ENCODE data around the gene YTHDF1. TPM values are rescaled to one million over a fixed set of nuclear protein-coding genes. Genes with fewer than 3 reads are reported as not detected.
"Not testable (repeated sequence)": the region's sequence is repeated elsewhere in the genome, so short reads cannot be mapped to it uniquely, and the experiment has no call there.

YTHDF1 gene
- polyA plus RNA-seq, 12 donors = 25.5 to 32.0 (median 29.7) TPM; not detected in 1

DNA sequence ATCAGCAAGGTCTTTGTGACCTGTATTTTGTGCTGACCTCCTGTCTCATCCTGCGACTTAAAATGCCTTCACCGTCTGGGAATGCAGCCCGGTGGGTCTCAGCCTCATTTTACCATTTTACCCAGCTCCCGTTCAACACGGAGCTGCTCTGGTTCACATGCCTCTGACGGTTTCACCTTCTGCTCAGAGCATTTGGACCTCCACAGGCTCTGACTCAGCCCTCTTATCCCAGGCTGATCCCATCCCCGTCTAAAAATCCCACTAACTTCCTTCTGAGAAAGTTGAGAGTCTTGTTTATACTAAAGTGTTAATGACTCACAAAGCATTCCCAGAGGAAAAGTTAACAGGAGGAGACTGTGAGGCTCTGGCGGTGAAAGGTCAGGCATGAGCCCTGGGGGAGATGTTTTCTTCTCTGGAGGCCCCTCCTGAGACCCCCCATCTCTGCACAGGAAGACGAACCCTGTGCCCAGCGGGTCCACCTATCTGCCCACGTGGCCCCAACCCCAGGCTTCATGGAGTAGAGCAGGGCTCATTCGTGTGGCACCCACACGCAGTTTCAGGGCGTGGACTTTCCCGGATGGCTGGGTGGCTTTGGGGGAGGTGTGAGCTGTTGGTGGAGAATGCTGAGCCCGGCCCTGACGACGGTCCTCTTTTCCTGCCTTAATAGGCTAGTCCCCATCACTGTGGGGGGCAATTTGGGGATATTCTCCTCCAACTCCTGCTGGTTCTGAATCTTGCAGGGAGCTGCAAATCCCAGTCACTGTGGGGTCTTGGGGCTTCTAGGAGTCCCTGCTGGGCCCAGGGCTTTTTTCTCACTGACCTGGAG, 16.5 kb upstream of the YTHDF1 start:
- DNase-seq = no peak

DNA sequence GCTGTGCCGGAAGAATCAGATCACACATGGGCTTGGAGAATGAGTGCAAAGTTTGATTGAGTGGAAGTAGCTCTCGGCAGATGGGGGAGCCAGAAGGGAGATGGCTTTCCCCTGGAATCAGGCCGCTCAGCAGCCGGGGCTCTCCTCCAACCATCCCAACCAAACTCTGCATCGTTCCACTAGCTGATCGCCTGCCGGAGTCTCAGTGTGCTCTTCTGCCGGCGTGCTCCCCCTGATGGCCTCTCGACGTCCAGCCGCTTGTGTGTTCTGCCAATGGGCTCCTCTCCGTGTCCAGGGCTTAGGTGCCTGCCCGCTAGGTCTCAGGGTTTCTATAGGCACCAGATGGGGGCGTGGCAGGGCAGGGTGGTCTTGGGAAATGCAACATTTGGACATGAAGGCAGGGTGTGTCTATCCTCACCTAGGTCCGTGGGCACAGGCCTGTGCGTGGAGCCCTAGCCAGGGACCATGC, 14.9 kb upstream of the YTHDF1 start:
- peak; percentile 70 for DNase-seq

DNA sequence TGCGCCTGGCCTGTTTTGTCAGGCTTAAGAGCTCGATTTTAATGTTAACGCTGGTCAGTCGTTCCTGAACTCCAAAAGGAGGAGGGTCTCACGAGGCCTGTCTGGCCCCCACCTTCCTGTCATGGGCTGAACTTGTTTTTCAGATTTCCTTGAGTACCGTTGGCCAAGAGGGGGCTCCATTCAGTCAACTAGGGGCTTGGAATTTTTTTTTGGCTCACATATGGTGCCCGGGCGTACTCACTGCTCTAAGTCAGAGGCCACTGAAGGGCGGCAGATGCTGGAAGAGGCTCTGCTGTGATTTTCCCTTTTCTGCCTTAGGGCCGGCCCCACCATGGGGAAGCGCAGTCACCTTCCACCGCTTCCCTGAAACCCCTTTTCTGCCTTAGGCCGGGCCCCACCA, 12.9 kb upstream of the YTHDF1 start:
- no peak for DNase-seq

DNA sequence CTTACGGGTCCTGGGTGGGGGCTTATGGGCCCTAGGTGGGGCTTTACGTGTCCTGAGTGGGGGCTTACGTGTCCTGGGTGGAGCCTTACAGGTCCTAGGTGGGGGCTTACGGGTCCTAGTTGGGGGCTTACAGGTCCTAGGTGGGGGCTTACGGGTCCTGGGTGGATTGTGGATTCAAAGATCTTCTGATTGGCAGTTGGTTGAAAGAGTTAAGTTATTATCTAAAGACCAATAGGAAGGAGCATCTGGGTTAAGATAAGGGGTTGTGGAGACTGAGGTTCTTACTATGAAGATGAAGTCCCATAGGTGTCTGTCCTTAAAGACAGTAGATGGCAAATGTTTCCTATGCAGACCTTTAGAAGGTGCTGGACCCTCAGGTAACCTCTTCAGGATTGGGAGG, 11.3 kb upstream of the YTHDF1 start:
- DNase-seq = no peak

DNA sequence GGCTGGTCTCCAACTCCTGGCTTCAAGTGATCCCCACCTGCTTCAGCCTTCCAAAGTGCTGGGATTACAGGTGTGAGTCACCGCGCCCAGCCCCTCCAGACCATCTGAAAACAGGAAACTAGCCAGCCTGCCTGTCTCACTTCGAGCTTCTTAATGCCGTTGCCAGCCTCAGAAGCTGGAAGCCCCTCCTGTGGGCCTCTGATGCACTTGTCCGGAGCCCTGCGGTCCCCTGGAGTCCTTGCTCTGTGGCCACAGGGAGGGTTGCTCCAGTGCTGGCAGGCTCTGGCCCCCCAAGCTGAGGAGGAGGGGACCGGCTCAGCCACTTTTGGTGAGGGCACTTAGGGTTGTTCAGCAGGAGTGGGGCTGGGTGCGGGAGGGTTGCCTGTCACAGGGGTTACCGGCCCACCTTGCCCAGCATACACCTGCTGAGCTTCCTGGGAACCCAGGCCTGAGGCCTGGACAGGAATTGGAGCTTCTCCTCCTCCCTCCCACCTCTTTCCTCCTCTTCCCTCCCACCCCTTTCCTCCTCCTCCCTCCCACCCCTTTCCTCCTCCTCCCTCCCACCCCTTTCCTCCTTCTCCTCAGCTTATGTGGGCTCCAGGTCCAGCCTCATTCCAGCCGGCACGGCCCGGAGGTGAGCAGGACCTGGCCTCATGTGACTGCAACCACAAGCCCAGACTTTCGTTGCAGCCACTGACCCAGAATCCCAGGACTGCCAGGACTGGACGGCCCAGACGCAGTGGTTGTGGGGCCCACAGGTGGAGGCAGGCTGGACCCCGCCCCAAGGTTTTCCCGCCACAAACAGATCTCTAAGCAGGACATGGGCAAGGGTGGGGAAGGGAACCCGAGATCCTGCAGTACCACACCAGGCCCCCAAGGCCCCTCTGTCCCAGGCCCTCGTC, 10.4 kb upstream of the YTHDF1 start:
- no peak for DNase-seq

DNA sequence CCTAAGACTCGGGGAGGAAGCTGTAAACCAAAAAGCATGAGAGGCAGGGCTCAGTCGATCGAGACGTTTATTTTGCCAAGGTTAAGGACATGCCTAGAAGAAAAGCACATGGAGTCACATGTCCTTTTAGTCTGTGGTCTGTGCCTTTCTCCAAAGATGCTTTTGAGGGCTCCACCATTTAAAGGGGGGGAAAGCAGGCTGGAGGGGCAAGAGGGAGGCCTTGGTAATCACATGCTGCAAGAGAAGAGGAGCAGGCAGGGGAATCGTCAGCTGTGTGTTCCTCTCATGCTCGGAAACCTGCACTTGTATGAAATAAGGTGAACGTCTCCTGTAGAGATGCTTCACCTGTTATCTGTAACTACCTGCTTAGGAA, 9.1 kb upstream of the YTHDF1 start:
- DNase-seq = no peak

DNA sequence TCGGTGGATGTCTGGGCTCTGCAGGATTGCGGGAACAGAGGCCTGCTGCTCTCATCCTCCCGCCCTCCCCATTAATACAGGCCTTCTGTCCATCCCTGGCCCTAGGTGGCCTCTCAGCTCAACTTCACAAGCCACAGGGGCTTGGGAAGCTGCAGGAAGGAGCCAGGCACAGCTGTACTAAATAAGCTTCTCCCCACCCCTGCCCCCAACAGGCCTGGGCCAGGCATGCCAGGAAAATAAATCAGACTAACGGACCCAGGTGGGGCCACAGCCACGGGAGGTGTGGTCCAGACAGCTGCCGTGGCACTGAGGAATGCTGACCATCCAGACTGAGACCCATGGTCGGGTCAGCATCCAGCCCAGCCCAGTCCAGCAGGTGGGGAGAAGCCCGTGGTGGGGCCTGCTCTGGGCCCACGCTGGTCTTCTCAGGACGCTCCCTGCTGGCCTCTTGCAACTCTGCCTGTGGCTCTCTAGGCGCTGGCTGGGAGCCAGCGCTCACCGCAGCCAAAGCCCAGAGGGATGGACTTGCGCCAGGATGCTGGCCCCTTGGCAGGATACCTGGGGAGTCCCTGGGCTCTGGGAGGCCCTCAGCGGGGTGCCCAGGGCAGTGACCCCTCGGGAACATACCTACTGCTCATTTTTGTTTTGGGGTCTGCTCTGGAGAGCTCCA, 8.6 kb upstream of the YTHDF1 start:
- no peak for DNase-seq

DNA sequence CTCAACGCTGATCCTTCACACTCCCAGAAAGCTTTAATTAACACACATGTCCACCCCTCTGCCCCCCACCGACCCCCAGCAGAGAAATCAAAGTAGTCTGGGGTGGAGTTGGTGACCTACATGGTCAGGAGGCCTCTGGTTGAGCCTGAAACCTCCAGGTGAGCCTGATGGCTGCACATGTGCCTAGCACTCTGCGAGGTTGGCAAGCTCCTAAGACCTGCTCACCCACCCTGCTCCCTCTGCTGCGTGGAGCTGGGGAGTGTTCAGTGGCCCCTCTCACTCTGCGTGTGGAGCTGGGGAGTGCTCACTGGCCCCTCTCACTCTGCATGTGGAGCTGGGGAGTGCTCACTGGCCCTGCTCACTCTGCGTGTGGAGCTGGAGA, 7.9 kb upstream of the YTHDF1 start:
- no peak for DNase-seq

DNA sequence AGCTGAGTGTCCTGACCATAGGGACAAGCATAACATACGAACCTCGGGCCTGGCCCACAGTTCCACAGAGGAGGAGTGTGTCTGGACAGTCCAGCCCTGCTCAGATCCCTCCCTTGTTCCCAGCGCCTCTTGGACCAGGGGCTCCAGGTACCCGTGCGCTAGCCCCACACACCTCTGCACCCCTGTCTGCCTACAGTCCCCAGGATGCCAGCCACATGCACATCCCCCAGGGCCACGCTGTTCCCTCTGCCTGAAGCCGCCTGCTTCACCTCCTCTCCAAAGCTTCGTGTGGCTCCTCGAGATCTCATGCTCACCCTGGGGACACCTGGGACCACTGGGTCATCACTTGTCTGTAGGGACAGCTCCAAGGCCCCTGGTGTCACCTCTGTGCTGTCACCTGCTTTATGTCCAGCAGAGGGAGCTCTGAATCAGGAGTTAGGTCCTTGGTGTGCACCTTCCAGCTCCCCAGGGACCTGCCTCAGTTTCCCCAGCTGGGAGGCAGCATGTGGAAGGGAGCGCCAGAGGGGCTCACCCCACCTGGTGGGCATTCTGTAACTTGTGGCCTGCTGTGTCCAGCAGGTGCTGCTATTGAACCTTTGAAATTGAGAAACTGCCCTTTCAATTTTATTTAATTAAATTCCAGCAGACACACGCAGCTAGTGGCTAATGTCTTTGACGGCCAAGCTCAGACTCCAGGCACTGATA, 7.3 kb upstream of the YTHDF1 start:
- DNase-seq = peak; percentile 25

DNA sequence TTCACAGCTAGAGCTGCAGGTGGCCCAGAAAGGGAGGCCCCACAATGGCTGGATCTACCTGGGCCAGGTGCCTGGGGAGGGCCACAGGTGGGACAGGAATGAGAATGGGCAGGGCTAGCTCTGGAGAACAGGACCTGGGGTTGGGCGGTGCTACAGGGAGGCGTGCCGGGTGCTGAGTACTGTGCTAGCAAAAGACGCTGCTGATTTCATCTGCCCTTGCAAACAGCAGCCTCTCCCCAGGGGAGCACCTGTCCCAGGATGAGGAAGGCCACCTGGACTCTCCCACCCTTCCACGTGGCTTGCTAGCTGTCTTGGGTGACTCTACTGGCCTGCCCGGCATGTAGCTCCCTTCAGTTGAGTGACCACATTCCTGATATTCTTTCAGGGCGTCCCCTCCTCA, 6.6 kb upstream of the YTHDF1 start:
- DNase-seq = no peak

DNA sequence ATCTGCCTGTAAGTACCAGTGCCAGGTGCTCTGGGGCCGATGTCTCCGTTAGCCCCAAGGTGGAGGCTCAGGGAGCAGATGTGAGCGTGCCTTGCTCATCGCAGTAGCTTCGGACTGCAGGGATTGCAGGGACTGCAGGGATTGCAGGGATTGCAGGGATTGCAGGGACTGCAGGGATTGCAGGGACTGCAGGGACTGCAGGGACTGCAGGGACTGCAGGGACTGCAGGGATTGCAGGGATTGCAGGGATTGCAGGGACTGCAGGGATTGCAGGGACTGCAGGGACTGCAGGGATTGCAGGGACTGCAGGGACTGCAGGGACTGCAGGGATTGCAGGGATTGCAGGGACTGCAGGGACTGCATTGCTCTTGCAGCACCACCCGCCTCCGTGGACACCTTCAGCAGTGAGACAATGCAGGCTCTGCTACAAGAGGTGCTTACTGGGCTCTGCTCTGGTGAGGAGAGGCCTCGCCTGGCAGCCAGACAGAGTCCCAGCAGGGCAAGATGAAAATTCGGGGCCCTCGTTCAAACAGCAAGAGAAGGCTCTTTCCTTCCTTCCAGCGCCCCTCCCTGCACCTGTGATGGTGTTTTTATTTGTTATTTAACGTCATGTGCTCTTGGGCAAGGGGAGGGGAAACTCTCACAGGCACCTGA, 5.6 kb upstream of the YTHDF1 start:
- not testable (repeated sequence) for DNase-seq

DNA sequence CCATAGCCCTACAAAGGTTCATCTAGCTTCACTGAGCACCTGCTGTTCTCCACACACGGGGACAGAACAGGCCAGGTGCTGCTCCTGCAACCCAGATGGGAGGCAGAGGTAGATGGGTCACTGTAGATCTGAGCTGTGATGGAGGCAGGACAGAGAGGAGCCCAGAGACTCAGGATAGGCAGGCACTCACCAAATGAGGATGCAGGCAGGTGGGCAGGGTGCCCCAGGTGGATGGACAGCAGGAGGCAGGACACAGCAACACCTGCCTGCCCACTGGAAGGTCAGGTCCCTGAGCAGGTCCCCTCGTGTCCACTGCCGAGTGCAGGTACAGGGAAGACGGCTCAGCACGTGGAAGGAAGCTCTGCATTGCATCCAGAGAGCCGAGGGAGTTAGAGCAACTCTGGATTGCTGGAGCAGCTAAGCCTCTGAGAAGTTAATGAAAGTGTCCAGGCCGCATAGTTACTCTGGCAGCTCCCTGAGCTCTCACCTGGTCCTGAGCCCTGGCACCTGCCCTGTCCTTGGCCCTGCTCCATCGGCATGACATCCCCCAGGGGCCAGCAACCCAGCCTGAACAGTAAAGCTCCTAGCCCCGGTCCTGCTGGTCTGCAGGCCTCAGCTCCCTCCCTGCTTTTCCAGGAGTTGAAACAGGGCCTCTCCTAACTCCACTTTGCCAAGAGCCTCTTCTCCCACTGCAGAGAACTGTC, 4.9 kb upstream of the YTHDF1 start:
- no peak for DNase-seq

DNA sequence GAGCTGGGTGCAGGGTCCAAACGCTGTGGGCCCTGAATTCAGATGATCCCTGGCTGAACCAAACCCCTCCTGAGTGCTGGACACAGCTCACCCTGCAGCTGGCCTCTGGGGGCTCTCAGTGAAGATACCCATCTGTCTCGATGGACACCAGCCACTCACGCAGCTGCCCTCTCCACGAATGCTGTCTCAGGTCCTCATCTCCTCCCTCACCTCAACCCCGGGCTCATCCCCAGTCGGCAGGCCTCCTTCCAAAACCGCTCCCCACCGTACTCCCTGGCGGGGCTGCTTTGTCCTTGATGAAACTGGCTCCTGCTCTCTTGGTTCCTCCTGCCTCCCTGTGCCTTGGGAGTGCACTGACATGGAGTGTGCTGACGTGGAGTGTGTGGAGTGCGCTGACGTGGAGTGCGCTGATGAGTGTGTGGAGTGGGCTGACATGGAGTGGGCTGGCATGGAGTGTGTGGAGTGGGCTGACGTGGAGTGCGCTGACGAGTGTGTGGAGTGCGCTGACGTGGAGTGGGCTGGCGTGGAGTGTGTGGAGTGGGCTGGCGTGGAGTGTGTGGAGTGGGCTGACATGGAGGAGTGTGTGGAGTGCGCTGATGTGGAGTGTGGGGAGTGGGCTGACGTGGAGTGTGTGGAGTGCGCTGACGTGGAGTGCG, 4.1 kb upstream of the YTHDF1 start:
- no peak for DNase-seq

DNA sequence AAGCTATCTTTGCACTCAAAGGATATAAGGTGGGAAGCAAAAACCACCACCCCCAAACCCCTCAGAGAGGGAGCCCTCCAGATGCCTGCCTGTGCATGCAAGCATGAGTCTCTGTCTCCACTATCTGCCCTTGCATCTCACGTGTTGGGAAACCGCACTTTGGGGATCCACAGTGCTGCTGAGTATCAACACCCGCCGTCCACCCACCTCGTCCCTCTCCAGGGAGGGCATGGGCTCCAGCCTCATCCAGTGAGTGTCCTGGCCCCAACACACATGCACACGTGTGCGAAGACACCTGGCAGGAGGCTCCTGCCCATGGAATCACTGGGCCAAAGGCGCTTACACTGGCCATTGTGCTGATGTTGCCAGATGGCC, 3.5 kb upstream of the YTHDF1 start:
- no peak for DNase-seq

DNA sequence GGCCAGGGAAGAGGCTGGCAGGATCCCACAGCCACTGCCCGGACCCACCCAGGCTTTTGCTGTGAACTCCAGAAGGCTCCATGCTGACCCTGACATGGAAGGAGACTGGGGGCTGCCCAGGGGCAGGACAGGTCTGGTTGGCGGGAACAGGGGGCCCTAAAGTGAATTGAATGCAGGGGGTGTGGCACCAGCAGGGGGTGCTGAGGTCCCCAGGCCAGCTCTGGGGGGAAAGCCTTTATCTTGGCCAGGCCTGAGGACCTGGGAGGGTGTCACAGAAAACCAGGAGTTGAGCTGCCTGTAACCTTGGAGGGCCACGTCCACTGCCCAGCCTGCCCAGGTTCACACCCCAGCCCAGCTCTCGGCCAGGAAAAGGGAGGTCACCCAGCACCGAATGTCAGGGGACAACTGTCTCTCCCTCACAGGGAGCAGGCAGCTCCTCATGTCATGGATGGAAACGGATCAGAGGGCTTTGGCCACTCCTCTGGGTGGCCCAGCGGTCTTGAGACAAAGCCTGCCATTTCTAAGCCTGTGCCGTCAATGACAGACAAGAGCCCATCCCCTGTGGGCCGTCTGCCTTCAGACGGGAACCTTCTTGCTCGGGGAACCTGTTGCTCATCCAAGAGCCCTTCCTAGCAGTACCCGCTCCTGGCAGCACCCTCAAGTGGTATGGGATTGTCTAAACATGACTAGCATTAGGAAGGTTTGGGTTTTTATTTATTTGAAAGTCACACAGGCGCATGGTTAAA, 2.9 kb upstream of the YTHDF1 start:
- no peak for DNase-seq

DNA sequence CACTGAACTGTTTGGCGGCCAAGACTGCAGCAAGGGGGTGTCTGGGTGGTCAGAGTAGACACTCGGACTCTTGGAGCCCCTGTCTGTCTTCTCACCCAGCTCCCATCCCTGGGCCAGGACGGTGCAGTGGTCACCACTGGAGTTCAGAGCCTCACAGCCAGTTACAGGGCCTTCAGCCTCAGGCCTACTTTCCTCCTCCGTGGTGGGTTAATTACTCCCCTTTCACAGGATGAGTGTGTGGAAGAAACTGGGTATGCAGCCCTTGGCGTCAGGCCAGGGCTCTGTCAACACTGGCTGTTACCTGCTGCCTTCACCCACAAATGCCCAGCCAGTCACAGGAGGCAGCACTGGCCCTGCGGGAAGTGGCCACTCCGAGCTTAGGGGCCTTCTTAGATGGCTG, 1.8 kb upstream of the YTHDF1 start:
- no peak for DNase-seq

DNA sequence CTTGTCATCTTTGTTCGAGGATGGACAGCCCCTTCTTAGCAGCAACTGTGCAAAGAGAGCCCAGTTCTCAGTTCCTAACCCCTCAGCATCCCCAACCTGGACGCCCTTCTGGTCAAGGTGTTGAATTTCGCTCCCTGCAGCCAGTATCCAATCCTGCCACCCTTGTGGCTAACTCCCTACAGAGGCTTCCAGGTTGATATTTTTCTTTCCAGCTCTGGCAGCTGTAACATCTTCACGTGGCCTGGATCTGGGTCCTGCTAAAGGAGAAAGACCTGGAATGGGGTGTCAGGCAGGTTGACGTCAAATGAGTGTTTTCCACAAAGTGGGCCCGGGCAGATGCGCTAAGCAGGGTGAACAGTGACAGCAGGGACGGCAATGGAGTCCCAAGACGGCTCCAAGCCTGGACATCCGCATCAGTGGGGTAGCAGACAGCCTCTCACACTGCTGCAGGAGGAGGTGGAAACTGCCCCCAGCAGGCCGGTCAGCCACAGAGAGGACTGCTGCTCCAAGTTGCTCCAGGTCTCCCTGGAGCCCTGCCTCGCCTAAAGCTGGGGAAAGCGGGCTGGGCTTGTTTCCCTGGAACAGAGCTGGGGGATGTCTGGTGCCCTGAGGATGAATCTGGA, 1.0 kb upstream of the YTHDF1 start:
- no peak for DNase-seq

DNA sequence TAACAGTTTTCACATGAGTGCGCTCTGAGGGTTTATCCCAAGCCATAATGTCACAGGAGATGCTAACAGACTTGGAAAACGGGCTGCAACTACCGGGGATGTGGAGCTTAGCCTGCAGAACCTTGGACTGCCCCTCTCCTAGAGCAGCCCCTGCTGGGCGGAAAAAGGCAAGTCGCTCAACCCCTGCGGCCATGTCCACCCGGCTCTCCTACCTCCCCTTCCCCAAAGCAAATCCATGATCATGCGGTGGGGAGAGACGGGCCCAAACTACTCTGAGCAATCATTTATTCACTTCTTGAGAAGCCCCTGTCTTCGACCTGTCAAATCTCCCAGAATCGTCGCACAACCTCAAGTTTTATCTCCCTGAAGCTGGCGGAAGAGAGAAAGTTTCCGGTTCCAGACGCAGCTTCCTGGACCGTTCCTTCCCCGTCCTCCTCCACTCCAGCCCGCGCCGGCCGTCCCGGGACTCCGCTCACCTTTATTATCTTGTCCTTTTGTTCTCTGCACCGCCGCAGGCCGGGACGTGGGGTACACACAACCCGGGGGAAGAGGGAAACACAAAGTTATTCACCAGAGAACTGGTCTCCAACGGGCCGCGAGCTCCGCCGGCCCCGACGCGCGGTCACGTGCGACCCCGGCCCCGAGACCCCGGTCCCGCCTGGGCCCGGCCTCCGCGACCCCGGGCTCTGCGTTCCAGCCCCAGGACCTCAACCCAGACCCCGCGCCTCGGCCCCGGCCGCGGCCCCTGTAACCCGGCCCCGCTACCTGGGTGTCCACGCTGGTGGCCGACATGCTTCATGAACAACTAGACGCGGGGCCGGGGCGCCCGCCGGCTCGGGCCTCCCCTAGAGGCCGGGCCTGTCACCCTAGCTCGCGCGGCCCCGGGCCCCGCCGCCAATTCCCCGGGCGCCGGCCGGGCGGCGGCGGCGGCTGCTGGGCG, 560 bp downstream of the YTHDF1 start:
- DNase-seq = no peak
